Measurements from ENCODE around the gene CASP7. TPM values are rescaled to one million over a fixed set of nuclear protein-coding genes. Genes with fewer than 3 reads are reported as not detected.

CASP7 gene
- total RNA-seq, 1 experiment from 2014 or later, result 4.7 TPM

DNA sequence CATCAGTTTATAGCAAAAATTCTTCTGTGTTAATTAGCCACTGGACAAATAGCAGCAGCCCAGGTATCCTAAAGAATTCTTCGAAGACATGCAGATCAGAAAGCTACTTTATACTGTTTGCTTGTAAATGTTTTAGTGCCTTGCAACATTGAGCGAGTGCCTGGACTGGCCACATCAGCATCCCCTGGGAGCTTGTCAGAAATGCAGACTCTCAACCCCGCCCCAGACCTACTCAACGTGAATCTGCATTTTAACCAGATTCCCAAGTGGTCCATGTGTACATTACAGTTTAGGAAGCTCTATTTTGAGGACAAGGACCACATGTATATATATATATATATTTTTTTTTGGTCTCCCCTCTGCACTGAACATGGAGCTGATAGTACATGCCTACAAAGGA, 53.3 kb downstream of the CASP7 start:
- Histone ChIP-seq H2BK20ac (ENCODE audit: low read depth, low read length, poor library complexity, severe bottlenecking) (no peak overlapping the region), H4K20me1 (ENCODE audit: control insufficient read depth, insufficient read depth, insufficient read length) (no peaks in the 10 kb centered on the region), H2BK15ac (ENCODE audit: low read depth, low read length) (no peak overlapping the region), H3K79me1 (ENCODE audit: insufficient read depth, low read depth, low read length, poor library complexity, severe bottlenecking) (no peaks in the 10 kb centered on the region), H2BK5ac (ENCODE audit: insufficient read length, low read length) (no peak overlapping the region), H4K91ac (ENCODE audit: insufficient read length, low read depth, low read length) (no peak overlapping the region), H3K79me2 (ENCODE audit: insufficient read depth, low read length) (no peaks in the 10 kb centered on the region), H3K9ac (ENCODE audit: extremely low read depth, insufficient read length, low read length) (no peak overlapping the region), H2AFZ (ENCODE audit: low read length) (no peak overlapping the region), H3K14ac (ENCODE audit: insufficient read depth, low read length) (no peak overlapping the region), H3K23me2 (ENCODE audit: insufficient read length, low read depth, low read length, poor library complexity, severe bottlenecking) (no peaks in the 10 kb centered on the region), H3K4ac (ENCODE audit: low read depth, low read length) (no peak overlapping the region), H3K4me2 (ENCODE audit: insufficient read depth, insufficient read length, low read length) (no peak overlapping the region), H3K23ac (ENCODE audit: insufficient read length, low read depth, low read length) (no peak overlapping the region), H3K56ac (ENCODE audit: insufficient read length, low read depth, low read length) (no peak overlapping the region), H4K5ac (ENCODE audit: insufficient read length, low read depth, low read length) (no peak overlapping the region), H4K8ac (replicated peaks; ENCODE audit: insufficient read length, low read depth, low read length) (no peak overlapping the region), H3K4me1 (ENCODE audit: insufficient read depth, low read length) (peaks cover 4% of the 10 kb centered on the region; the same call in 1 of the 2 replicates), H3K27me3 (ENCODE audit: insufficient read depth, low read length) (no peaks in the 10 kb centered on the region), H3K27ac (ENCODE audit: insufficient read length, low read depth, low read length) (no peak overlapping the region), H2BK12ac (ENCODE audit: insufficient read length, low read depth, low read length) (no peak overlapping the region), H3K9me3 (ENCODE audit: control insufficient read depth, low read depth, low read length) (no peaks in the 10 kb centered on the region), H2AK5ac (ENCODE audit: insufficient read length, low read length) (no peak overlapping the region), H2BK120ac (ENCODE audit: low read depth, low read length, poor library complexity, severe bottlenecking) (no peak overlapping the region), H3K18ac (ENCODE audit: insufficient read length, low read depth, low read length) (no peak overlapping the region), H3T11ph (ENCODE audit: low read length) (no peak overlapping the region)
- DNase-seq, result no peak
- no peaks in the 10 kb centered on the region for H3K9me3 Mint-ChIP-seq
- no peaks in the 10 kb centered on the region for H3K27me3 Mint-ChIP-seq (ENCODE audit: low read depth)
- peaks cover 11 to 12% of the 10 kb centered on the region in 2 experiments for H3K4me1 Mint-ChIP-seq
- no CpG with 5 or more reads among the region's 4 CpGs for WGBS (ENCODE audit: extremely low coverage, insufficient read length, low lambda C conversion rate)
- H3K27ac Mint-ChIP-seq, result no peak overlapping the region
- TF ChIP-seq, protein P1, sequence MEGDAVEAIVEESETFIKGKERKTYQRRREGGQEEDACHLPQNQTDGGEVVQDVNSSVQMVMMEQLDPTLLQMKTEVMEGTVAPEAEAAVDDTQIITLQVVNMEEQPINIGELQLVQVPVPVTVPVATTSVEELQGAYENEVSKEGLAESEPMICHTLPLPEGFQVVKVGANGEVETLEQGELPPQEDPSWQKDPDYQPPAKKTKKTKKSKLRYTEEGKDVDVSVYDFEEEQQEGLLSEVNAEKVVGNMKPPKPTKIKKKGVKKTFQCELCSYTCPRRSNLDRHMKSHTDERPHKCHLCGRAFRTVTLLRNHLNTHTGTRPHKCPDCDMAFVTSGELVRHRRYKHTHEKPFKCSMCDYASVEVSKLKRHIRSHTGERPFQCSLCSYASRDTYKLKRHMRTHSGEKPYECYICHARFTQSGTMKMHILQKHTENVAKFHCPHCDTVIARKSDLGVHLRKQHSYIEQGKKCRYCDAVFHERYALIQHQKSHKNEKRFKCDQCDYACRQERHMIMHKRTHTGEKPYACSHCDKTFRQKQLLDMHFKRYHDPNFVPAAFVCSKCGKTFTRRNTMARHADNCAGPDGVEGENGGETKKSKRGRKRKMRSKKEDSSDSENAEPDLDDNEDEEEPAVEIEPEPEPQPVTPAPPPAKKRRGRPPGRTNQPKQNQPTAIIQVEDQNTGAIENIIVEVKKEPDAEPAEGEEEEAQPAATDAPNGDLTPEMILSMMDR (conservative IDR thresholded peaks at IDR 0.05), result no peak
- no peak overlapping the region for H3K4me3 Mint-ChIP-seq
- H3K36me3 Mint-ChIP-seq (ENCODE audit: insufficient read depth in 1 of 3, low read depth in 3 of 3), result peaks cover 7 to 12% (median 9%) of the 10 kb centered on the region in 3 experiments

All from H9 (cell line).